Spleen (tissue), 7 donors: ENCODE measurements around the gene GALNT5.
A peak's percentile ranks its signal among the peaks of the same experiment; 100 is the strongest.

Experiments
- CTCF ChIP-seq, 11 experiments: fragments of 200-600 bp in 7 of 11; fragments of 450-650 bp in 4 of 11; sonication (generic) in 4 of 11; IDR thresholded peaks in 8 of 11; conservative IDR thresholded peaks in 3 of 11; 1 replicate in 7 of 11; 2 replicates in 4 of 11; pipeline versions ENCODE4 v1.4.0 to v1.8.0; 2016 to 2021; ENCODE audit warnings: antibody characterized with exemption in 11 of 11, inconsistent platforms in 4 of 11, mild to moderate bottlenecking in 1 of 11
- POLR2AphosphoS5 ChIP-seq, 3 donors: sonication (generic); formaldehyde crosslinking; IDR thresholded peaks; one replicate each; pipeline ENCODE4 v1.5.1; 2017; ENCODE audit warnings: antibody characterized with exemption in 3 of 3
- donor health status: DM: no; HTN: no; CAD: no; lungs with moderate emphysema.
- donor health status: DM: no; HTN: no; CAD: no.
- donor health status: DM: no; HTN: no; CAD: no.

- TF ChIP-seq CTCF (IDR thresholded peaks at IDR 0.05 in 8 of 11, conservative IDR thresholded peaks at IDR 0.05 in 3 of 11), result peak; percentile 40 to 87 (median 73)
- TF ChIP-seq POLR2AphosphoS5 (IDR thresholded peaks at IDR 0.05), result no peak
Observed at GRCh38 chr2:157302492-157303099, 45.1 kb downstream of the GALNT5 start.
